ENCODE results near the gene SYT7. TPM values are rescaled to one million over a fixed set of nuclear protein-coding genes. Genes with fewer than 3 reads are reported as not detected.
A peak's percentile ranks its signal among the peaks of the same experiment; 100 is the strongest.
"Not testable (repeated sequence)": the region's sequence is repeated elsewhere in the genome, so short reads cannot be mapped to it uniquely, and the experiment has no call there.

SYT7 gene
- total RNA-seq, 2 experiments from 2014 or later: not detected

DNA sequence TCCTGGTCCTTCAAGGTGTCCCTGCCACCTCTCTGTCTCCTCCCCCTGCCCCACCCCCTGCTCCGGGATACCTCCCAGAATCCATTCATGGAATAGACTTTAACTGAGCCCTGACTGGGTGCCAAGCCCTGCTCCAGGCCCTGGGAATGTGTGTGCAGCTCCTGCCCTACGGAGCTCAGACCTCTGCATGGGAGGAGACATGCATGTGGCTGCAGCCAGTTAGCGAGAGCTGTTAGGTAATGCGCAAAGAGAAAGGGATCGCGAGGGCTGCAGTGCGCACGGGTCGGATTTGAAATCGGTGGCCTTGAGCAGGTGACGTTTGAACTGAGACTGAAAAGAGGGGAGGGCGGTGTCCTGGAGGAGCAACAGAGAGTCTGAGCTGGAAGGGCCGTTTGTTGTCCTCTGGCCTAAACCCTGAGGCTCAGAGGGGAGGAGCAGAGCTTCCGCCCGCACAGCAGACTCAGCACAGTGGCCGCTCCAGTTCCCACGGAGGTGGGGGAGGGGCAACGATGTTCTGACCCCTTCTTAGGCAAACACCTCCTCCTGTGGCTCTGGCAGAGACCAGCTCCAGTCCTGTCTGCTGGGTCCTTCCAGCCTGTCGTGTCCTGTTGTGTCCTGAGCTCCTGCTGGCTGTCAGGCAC is 92.1 kb downstream of the SYT7 start:
- Mint-ChIP-seq H3K27me3 (no peaks in the 10 kb centered on the region), H3K27ac (no peak overlapping the region), H3K36me3 (peaks cover 4% of the 10 kb centered on the region), H3K4me3 (no peak overlapping the region), H3K4me1 (no peaks in the 10 kb centered on the region), H3K9me3 (no peaks in the 10 kb centered on the region)
- no peak for DNase-seq

DNA sequence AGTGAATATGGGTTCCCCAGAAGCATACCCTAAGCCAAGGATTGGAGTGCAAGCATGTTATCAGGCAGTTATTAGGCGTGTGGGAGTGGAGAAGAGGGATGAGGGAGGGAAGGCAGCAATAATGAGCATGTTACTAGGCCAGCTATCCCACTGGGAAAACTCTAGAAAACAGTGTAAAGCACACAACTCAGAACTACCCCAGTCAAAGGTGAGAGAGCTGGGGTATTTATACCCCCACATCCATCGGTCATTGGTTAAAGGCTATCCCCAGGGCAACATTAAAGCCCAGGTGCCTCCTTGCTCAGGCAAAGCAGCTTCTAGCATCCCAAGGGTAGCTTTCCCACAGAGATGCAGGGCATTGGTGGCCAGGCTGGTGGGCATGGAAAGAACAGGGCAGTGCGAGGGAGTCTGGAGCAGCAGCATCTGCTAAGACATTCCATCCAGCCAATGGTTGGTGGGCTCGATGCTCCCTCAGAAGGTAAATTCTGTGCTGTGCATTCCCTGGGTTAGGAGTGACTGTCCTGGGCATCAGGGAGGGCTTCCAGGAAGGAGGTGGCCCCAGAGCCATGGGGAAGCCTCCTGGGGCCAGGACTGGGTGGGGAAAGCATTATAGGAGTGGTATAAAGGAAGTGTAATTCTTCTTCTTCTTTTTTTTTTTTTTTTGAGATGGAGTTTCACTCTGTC is 93.4 kb downstream of the SYT7 start:
- no peak overlapping the region for H3K4me3 Mint-ChIP-seq
- peaks cover 4% of the 10 kb centered on the region for H3K36me3 Mint-ChIP-seq
- no peaks in the 10 kb centered on the region for H3K9me3 Mint-ChIP-seq
- no peak for DNase-seq
- no peaks in the 10 kb centered on the region for H3K4me1 Mint-ChIP-seq
- no peaks in the 10 kb centered on the region for H3K27me3 Mint-ChIP-seq
- H3K27ac Mint-ChIP-seq: no peak overlapping the region

DNA sequence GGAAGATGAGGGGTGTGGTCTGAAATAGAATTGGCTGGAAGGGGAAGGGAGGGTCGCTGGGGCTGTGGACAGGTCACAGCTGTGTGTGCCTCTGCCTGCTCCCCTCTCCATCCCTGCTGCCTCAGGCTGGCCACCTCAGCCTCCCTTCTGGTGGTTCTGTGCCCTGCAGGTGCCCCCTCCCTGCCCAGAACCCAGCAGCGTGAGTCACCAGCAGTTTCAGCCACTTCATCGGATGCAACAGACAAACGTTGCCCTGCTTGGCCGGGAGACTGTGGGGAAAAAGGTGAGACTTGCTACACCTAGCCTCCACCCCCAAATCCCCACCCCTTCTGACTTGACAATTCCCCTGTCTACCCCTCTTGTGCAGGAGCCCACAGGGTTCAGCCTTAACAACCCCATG is 94.1 kb downstream of the SYT7 start:
- no peak for DNase-seq
- Mint-ChIP-seq H3K4me3 (no peak overlapping the region), H3K4me1 (no peaks in the 10 kb centered on the region), H3K27me3 (no peaks in the 10 kb centered on the region), H3K9me3 (no peaks in the 10 kb centered on the region), H3K36me3 (peaks cover 4% of the 10 kb centered on the region), H3K27ac (no peak overlapping the region)

DNA sequence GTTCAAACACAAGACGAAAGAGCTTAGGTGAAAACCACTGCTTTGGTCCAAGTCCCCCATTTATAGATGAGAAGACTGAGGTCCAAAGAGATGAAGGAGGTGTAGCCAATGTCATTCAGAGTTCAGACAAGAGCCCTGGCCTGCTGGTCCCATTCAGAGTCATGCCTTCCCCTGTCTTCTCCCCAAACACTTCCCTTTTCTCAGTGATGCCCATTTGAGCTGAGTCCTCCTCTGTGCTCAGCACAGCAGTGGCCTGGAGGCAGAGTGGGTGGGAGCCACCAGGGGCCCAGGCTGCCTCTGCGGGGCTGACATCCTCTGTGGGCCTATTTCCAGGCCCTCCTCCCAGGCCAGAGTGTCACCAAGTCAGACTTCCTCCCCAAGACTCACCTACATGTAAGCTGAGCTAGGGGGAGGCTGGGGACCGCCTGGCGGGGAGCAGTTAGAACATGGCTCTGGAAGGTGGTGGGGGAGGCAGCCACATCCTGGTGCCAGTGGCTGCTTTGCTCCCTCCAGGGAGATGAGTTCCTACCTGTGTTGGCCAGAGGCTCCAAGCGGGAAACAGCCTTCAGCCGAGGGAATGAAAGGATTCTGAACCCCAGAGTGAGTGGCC is 94.8 kb downstream of the SYT7 start:
- Mint-ChIP-seq H3K27me3 (no peaks in the 10 kb centered on the region), H3K9me3 (no peaks in the 10 kb centered on the region), H3K36me3 (peaks cover 4% of the 10 kb centered on the region), H3K4me1 (no peaks in the 10 kb centered on the region), H3K27ac (no peak overlapping the region), H3K4me3 (no peak overlapping the region)
- DNase-seq: no peak

DNA sequence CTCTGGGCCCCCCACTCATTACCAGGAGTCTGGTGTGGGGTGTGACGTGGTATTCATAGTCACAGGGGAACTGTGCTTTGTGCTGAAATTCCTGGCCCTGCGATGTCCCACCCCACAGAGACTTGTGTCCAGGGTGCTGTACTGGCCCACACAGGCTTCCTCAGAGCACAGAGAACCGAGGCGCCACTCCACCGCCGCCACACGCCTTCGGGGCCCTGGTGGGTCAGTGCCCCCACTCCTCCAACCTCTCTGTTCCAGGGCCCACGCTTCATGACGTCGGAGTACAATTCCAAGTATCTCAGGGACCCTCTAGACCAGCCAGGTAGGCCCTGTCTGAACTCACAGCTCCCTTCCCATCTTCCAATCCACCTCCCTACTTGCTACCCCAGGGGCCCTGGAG is 95.8 kb downstream of the SYT7 start:
- Mint-ChIP-seq H3K4me3 (no peak overlapping the region), H3K27me3 (no peaks in the 10 kb centered on the region), H3K36me3 (peaks cover 4% of the 10 kb centered on the region), H3K4me1 (no peaks in the 10 kb centered on the region), H3K27ac (no peak overlapping the region), H3K9me3 (no peaks in the 10 kb centered on the region)
- DNase-seq: no peak

DNA sequence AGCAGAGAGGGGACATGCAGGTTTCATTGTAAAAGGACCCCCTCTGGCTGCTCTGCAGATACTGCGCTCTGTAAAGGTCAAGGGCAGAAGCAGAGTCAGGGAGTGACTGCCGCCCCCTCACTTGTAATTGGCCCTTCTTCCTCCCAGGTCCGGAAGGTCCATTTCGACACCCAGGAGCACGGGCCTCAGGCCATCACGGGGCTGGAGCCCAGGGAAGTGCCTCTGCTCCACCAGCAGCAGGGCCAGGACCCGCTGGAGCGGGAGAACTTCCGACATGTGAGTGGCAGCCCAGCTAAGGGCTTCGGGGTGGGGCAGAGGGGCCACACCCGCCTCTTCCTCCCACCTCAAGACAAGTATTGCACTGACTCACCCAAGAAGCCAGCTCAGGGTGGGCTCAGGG is 96.3 kb downstream of the SYT7 start:
- Mint-ChIP-seq H3K9me3 (no peaks in the 10 kb centered on the region), H3K27me3 (no peaks in the 10 kb centered on the region), H3K4me3 (no peak overlapping the region), H3K4me1 (no peaks in the 10 kb centered on the region), H3K27ac (no peak overlapping the region), H3K36me3 (peaks cover 4% of the 10 kb centered on the region)
- no peak for DNase-seq

DNA sequence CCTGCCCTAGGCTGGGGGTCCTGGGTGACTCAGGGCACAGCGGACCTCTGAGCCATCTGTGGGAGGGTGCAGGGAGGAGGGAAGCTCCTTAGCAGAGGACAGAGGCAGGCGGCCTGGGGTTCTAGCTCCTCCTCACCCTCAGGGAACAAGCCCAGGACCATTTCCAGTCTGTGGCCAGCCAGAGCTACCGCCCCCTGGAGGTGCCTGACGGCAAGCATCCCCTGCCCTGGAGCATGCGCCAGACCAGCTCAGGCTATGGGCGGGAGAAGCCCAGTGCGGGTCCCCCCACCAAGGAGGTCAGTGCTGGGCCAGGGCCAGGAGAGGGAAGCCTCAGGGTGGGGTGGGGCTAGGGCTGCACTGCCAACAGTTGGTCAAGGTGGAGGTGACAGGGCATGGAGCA is 98.4 kb downstream of the SYT7 start:
- H3K9me3 Mint-ChIP-seq: no peaks in the 10 kb centered on the region
- H3K27me3 Mint-ChIP-seq: no peaks in the 10 kb centered on the region
- DNase-seq: peak; percentile 39
- peaks cover 3% of the 10 kb centered on the region for H3K36me3 Mint-ChIP-seq
- H3K4me3 Mint-ChIP-seq: no peak overlapping the region
- H3K27ac Mint-ChIP-seq: no peak overlapping the region
- H3K4me1 Mint-ChIP-seq: no peaks in the 10 kb centered on the region

DNA sequence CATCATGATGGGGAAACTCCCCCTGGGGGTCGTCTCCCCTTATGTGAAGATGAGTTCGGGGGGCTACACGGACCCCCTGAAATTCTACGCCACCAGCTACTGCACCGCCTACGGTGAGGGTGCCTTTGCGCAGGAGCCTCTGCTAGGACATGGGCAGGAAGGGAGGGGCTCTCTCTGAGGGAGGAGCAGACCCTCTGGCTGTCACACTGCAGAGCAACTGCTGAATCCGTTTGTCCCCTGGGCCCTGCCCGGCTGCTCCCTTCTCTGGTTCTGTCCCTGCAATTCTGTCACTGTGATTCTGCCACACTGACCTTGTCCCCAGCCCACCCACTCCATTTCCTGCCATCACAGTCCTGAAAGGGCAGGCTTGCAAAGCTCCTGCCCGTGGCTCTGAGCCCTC is 99.1 kb downstream of the SYT7 start:
- Mint-ChIP-seq H3K36me3 (no peaks in the 10 kb centered on the region), H3K4me3 (no peak overlapping the region), H3K4me1 (no peaks in the 10 kb centered on the region), H3K27me3 (no peaks in the 10 kb centered on the region), H3K27ac (no peak overlapping the region), H3K9me3 (no peaks in the 10 kb centered on the region)
- no peak for DNase-seq

DNA sequence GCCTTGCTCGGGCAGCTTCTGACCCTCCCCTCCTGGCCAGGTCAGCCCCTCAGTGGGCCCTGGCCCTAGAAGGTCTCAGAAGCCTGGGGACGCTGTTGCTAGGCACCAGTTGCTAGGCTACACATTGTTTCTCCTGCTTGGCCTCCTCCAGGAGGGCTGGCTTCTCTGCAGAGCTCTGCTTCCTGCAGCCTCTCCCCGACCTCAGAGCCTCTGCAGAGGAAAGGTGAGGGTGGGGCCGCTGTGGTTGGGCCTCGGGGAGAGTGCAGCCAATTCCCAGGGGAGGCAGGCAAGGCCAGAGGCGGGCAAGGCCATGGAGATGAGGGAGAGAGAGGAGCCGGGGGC is 99.9 kb downstream of the SYT7 start:
- no peak overlapping the region for H3K4me3 Mint-ChIP-seq
- no peaks in the 10 kb centered on the region for H3K4me1 Mint-ChIP-seq
- DNase-seq: no peak
- H3K27me3 Mint-ChIP-seq: no peaks in the 10 kb centered on the region
- no peaks in the 10 kb centered on the region for H3K36me3 Mint-ChIP-seq
- H3K27ac Mint-ChIP-seq: no peak overlapping the region
- no peaks in the 10 kb centered on the region for H3K9me3 Mint-ChIP-seq

DNA sequence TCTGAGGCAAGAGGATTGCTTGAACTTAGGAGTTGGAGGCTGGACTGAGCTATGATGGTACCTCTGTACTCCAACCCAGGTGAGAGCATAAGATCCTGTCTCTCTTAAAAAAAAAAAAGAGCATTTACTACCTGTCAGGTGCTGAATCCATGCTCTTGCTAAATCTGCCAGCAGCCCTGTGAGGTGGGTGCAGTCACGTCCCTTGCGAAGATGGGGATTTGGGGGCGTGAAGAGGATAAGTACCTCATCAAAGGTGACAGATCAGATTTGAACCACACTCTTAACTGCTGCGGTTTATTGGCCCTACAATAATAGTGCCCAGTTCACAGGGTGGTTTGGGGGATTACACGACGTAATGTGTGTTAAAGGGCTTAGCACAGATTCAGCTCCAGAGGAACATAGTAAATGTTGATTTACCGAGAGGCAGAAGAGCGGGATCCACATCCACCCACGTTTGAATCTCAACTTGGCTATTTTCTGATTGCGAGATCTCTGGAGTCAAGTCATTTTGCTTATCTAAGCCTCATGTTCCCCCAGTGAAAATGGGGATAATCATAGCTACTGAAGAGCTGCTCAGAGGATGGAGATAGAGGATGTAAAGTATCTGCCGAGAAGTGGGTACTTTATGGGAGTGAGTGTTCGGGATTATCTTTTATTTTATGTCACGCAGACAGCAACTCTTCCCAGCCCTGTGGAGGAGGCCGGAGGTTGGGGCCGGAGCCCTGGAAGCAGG is 100.4 kb downstream of the SYT7 start:
- Mint-ChIP-seq H3K27me3 (no peaks in the 10 kb centered on the region), H3K9me3 (no peaks in the 10 kb centered on the region), H3K36me3 (no peaks in the 10 kb centered on the region), H3K27ac (no peak overlapping the region), H3K4me3 (no peak overlapping the region), H3K4me1 (no peaks in the 10 kb centered on the region)
- no peak for DNase-seq

DNA sequence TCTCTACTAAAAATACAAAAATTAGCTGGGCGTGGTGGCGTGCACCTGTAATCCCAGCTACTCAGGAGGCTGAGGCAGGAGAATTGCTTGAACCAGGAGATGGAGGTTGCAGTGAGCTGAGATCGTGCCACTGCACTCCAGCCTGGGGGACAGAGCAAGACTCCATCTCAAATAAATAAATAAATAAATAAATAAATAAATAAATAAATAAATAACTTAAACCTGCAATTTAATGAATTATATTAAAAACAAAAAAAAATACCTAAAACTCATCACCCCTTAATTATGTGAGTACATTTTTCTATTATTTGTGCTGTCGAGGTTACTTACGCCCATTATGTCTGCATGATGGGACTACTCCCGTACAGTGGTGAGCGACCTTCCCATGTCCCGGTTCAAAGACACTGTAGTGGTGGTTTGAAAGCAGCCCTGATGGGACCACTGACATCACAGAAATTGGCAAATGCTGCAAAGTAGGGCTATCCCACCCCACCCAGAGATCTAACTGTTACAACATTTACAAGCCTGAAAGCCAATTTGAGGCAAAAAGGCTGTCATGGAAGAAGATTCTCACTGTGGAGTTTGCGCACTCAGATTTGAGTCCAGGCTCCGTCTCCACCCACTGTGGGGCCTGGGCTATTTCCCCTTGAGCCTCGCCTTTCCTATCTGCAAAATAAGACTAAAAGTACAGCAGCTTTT is 101.4 kb downstream of the SYT7 start:
- DNase-seq, H3K27me3 Mint-ChIP-seq, H3K36me3 Mint-ChIP-seq, H3K4me1 Mint-ChIP-seq, H3K9me3 Mint-ChIP-seq, H3K4me3 Mint-ChIP-seq, H3K27ac Mint-ChIP-seq: not testable (repeated sequence)

DNA sequence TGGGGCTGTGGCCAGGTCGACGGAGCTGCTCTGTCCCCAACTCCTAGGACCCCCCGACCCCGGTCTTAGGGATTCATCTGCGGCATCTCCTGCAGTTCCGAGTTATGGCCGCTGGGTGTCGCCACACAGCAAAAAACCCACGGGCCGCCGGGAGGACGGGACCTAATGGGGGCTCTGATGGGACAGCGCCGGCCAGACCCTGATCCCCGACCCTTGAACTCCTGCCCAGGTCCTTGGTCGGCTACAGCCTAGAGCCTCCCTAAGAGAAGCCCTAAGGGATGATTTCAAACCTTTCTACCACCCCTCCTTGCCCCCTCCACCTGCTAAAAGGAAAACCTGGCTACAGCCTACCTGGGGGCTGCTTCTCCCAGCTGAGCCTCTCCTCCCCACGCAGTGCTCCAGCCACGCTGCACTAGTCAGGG is 103.1 kb downstream of the SYT7 start:
- H3K36me3 Mint-ChIP-seq: peaks cover 2% of the 10 kb centered on the region
- H3K4me3 Mint-ChIP-seq: no peak overlapping the region
- no peaks in the 10 kb centered on the region for H3K9me3 Mint-ChIP-seq
- H3K4me1 Mint-ChIP-seq: peaks cover 3% of the 10 kb centered on the region
- no peak overlapping the region for H3K27ac Mint-ChIP-seq
- peak; percentile 52 for DNase-seq
- H3K27me3 Mint-ChIP-seq: no peaks in the 10 kb centered on the region

DNA sequence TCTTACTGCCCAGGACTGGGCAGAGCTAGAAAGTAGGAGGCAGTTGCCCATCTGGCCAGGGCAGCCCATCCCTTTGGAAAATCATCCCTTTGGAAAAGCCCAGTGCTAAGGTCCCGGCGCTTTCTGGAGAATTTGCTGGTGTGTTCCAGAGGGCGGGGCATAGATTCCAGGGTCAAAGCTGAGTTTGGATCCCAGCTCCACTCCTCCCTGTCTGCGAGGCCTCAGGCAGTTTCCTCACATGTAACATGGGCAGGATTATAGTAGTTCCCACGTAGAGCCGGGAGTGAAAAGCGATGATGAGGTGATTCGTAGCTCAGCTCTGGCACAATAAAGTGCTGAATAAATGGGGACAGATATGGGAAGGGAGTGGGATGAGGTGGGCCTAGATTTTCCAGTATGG is 103.8 kb downstream of the SYT7 start:
- peaks cover 2% of the 10 kb centered on the region for H3K36me3 Mint-ChIP-seq
- peaks cover 3% of the 10 kb centered on the region for H3K4me1 Mint-ChIP-seq
- no peaks in the 10 kb centered on the region for H3K27me3 Mint-ChIP-seq
- no peak overlapping the region for H3K4me3 Mint-ChIP-seq
- H3K9me3 Mint-ChIP-seq: no peaks in the 10 kb centered on the region
- DNase-seq: no peak
- no peak overlapping the region for H3K27ac Mint-ChIP-seq

DNA sequence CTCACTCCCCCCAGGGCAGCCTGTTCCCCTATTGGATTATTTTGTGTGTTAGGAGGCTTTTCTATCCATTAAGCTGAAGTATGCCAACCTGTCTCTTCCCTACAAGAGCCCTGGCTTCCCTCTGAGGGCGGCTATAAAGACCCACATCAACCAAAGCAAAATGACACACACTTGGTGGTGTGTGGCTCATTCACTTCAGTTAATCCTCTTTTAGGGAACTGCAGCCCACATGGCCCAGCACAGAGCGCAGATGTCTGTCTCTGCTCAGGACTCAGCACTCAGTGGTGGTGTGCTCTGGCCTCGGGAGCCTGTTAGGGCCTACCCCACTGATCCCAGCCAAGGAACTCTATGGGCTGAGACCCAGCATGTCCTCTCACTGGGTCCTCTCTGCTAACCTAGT is 104.5 kb downstream of the SYT7 start:
- no peak for DNase-seq
- Mint-ChIP-seq H3K36me3 (peaks cover 2% of the 10 kb centered on the region), H3K4me3 (no peak overlapping the region), H3K9me3 (no peaks in the 10 kb centered on the region), H3K4me1 (peaks cover 3% of the 10 kb centered on the region), H3K27ac (no peak overlapping the region), H3K27me3 (no peaks in the 10 kb centered on the region)

DNA sequence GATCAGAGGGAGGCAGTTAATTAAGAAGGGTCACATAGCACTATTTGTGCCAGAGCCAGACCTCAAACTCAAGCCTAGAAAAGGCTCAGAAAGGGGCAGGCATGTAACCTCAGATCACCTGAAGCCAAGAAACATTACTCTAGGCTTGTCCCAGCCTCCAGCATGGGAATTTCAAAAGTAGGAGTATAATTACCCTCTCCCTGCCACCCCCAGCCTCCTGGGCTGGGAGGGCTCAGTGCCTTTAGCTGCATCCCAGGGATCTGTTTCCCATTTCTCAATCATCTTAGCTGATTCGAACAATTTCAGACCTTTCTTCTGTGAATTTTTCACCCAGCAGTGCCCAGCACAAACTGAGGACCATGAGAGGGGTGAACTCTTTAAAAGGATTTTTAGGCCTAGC is 105.4 kb downstream of the SYT7 start:
- DNase-seq: no peak
- Mint-ChIP-seq H3K9me3 (no peaks in the 10 kb centered on the region), H3K27ac (no peak overlapping the region), H3K36me3 (peaks cover 2% of the 10 kb centered on the region), H3K4me3 (no peak overlapping the region), H3K27me3 (no peaks in the 10 kb centered on the region), H3K4me1 (peaks cover 3% of the 10 kb centered on the region)

All from activated naive CD8-positive, alpha-beta T cell treated with anti-CD3 and anti-CD28 coated beads for 36 hours (primary cell).